Activated effector memory CD4-positive, alpha-beta T cell treated with Interleukin-2 at 50 U/mL for 16 hours (primary cell): Measurements from ENCODE around the gene KIF6.

Source experiments
- DNase-seq: peaks from one replicate; pipeline ENCODE4 v3.0.0-alpha.2; 2020

The KIF6 gene

GRCh38 chr6:39585641-39586040, 139.6 kb downstream of the KIF6 start:
- no peak for DNase-seq

- DNase-seq = no peak
Measured at GRCh38 chr6:39577446-39578165, 147.6 kb downstream of the KIF6 start.

GRCh38 chr6:39576556-39577303, 148.5 kb downstream of the KIF6 start:
- DNase-seq = no peak

GRCh38 chr6:39574991-39575390, 150.2 kb downstream of the KIF6 start:
- no peak for DNase-seq

- no peak for DNase-seq
Measured at GRCh38 chr6:39573541-39573940, 151.7 kb downstream of the KIF6 start.

- no peak for DNase-seq
Measured at GRCh38 chr6:39572661-39573340, 152.4 kb downstream of the KIF6 start.

- DNase-seq = no peak
Measured at GRCh38 chr6:39568896-39569295, 156.3 kb downstream of the KIF6 start.

- no peak for DNase-seq
Measured at GRCh38 chr6:39567091-39567490, 158.1 kb downstream of the KIF6 start.

GRCh38 chr6:39566456-39566855, 158.8 kb downstream of the KIF6 start:
- no peak for DNase-seq

GRCh38 chr6:39565956-39566355, 159.3 kb downstream of the KIF6 start:
- no peak for DNase-seq

GRCh38 chr6:39563566-39564311, 161.5 kb downstream of the KIF6 start:
- DNase-seq = no peak

- no peak for DNase-seq
Measured at GRCh38 chr6:39561536-39562266, 163.5 kb downstream of the KIF6 start.

GRCh38 chr6:39560915-39561314, 164.3 kb downstream of the KIF6 start:
- DNase-seq = no peak

- DNase-seq = no peak
Measured at GRCh38 chr6:39558591-39559190, 166.5 kb downstream of the KIF6 start.

- no peak for DNase-seq
Measured at GRCh38 chr6:39558079-39558478, 167.1 kb downstream of the KIF6 start.

GRCh38 chr6:39555136-39555535, 170.1 kb downstream of the KIF6 start:
- no peak for DNase-seq

GRCh38 chr6:39553860-39554802, 171.1 kb downstream of the KIF6 start:
- no peak for DNase-seq

GRCh38 chr6:39553029-39553428, 172.2 kb downstream of the KIF6 start:
- no peak for DNase-seq

GRCh38 chr6:39550191-39550590, 175.0 kb downstream of the KIF6 start:
- DNase-seq = no peak

- DNase-seq = no peak
Measured at GRCh38 chr6:39546731-39547130, 178.5 kb downstream of the KIF6 start.

- DNase-seq = no peak
Measured at GRCh38 chr6:39543950-39544349, 181.3 kb downstream of the KIF6 start.
